K562 (cell line): Measurements from ENCODE around the gene SFMBT2. TPM values are rescaled to one million over a fixed set of nuclear protein-coding genes. Genes with fewer than 3 reads are reported as not detected.
A peak's percentile ranks its signal among the peaks of the same experiment; 100 is the strongest.

ENCODE experiments used
- ATAC-seq: fragments of 200-7000 bp; cut with Tn5 transposase; 3 replicates; pipeline ENCODE4 v1.9.1; 2020; ENCODE audit warnings: moderate library complexity
- BruUV-seq: library from RNA; stranded (reverse); fragments of 400-500 nt; replicated peaks from 2 replicates; lab custom pipeline; 2021; lab: Mats Ljungman, UMichigan
- CTCF ChIA-PET: fragments of 300-600 bp; formaldehyde crosslinking; extraction: SDS; loops from one replicate; lab custom pipeline; 2021; ENCODE audit warnings: low intra/inter-chr PET ratio; lab: Yijun Ruan, JAX
- POLR2A ChIA-PET: fragments of 300-600, 350-650 bp; sonication (Branson Sonifier 250); formaldehyde crosslinking; extraction: SDS; loops from one replicate; lab custom pipeline; 2021; ENCODE audit warnings: antibody characterized with exemption, inconsistent platforms; lab: Yijun Ruan, JAX
- DNase-seq, 4 experiments: peaks; one replicate each; pipeline versions ENCODE4 v3.0.0 to v3.0.0-alpha.2; 2011 to 2018; ENCODE audit warnings: low spot score in 3 of 4, mixed read lengths in 3 of 4; ENCODE audit errors: extremely low read depth in 1 of 4
- FAIRE-seq: peaks from 2 replicates; lab custom pipeline; 2011; peaks lifted over from hg19 to GRCh38; lab: Jason Lieb, UNC
- H2AFZ ChIP-seq: 2 replicates; pipeline ENCODE4 v1.6.0; 2011; ENCODE audit warnings: low read depth, low read length, control low read depth, inconsistent platforms
- H3K27ac ChIP-seq: fragments of 200-600 bp; 3 replicates; pipeline ENCODE4 v1.8.0; 2011; ENCODE audit warnings: low read depth, mild to moderate bottlenecking, control low read depth, inconsistent platforms, low read length, moderate library complexity, mixed read lengths; ENCODE audit errors: extremely low read depth
- H3K27me3 ChIP-seq, 2 experiments: fragments of 300-600 bp in 1 of 2; 2 replicates in 1 of 2; 3 replicates in 1 of 2; pipeline versions ENCODE4 v1.6.0 to v1.8.0; 2011; ENCODE audit warnings: inconsistent platforms in 2 of 2, low read length in 2 of 2, mild to moderate bottlenecking in 1 of 2, mixed read lengths in 1 of 2, moderate library complexity in 1 of 2; ENCODE audit not compliant: control insufficient read depth in 2 of 2, insufficient read depth in 2 of 2
- H3K36me3 ChIP-seq: fragments of 300-600 bp; 3 replicates; pipeline ENCODE4 v1.8.0; 2011; ENCODE audit warnings: mild to moderate bottlenecking, low read length, inconsistent platforms; ENCODE audit not compliant: control insufficient read depth, insufficient read depth
- H3K4me1 ChIP-seq, 2 experiments: fragments of 200-600 bp in 1 of 2; replicated peaks in 1 of 2; 2 replicates in 1 of 2; 3 replicates in 1 of 2; pipeline versions ENCODE4 v1.5.1 to v1.8.0; 2011; ENCODE audit warnings: inconsistent platforms in 2 of 2, low read length in 2 of 2, mild to moderate bottlenecking in 1 of 2, mixed read lengths in 1 of 2, moderate library complexity in 1 of 2; ENCODE audit not compliant: control insufficient read depth in 2 of 2, insufficient read depth in 2 of 2
- H3K4me2 ChIP-seq: 2 replicates; pipeline ENCODE4 v1.6.1; 2011; ENCODE audit warnings: low read length, control low read depth, inconsistent platforms, mixed read lengths; ENCODE audit not compliant: insufficient read depth
- H3K4me3 ChIP-seq: fragments of 200-600 bp; sonication (generic), shearing (Covaris generic); 2 replicates; pipeline ENCODE4 v1.5.1; 2016; ENCODE audit warnings: control low read depth, inconsistent platforms
- H3K79me2 ChIP-seq: fragments of 200-600 bp; 3 replicates; pipeline ENCODE4 v1.8.0; 2011; ENCODE audit warnings: low read length, inconsistent platforms; ENCODE audit not compliant: control insufficient read depth, insufficient read depth
- H3K9ac ChIP-seq, 2 experiments: 2 replicates each; pipeline versions ENCODE4 v1.6.0 to v1.6.1; 2011; ENCODE audit warnings: low read depth in 2 of 2, low read length in 2 of 2, control low read depth in 1 of 2, inconsistent platforms in 1 of 2, mild to moderate bottlenecking in 1 of 2, mixed read lengths in 1 of 2; ENCODE audit not compliant: insufficient read depth in 1 of 2
- H3K9me1 ChIP-seq: one replicate; pipeline ENCODE4 v1.6.0; 2011; ENCODE audit warnings: inconsistent platforms, mild to moderate bottlenecking, low read length, moderate library complexity; ENCODE audit not compliant: control insufficient read depth, insufficient read depth
- H3K9me3 ChIP-seq: replicated peaks from 2 replicates; pipeline ENCODE4 v1.5.1; 2011; ENCODE audit warnings: low read depth, low read length, inconsistent platforms; ENCODE audit not compliant: control insufficient read depth, insufficient read depth
- H4K20me1 ChIP-seq: replicated peaks from 2 replicates; pipeline ENCODE4 v1.6.1; 2011; ENCODE audit warnings: low read length, inconsistent platforms, mixed read lengths; ENCODE audit not compliant: control insufficient read depth, insufficient read depth
- BRD4 ChIP-seq: fragments of 200-600 bp; sonication (generic); IDR thresholded peaks from 2 replicates; pipeline ENCODE4 v1.6.1; 2017; ENCODE audit warnings: inconsistent platforms
- DPF2 ChIP-seq: fragments of 450-650 bp; IDR thresholded peaks from 2 replicates; pipeline ENCODE4 v1.6.1; 2016
- EP400 ChIP-seq: fragments of 450-650 bp; IDR thresholded peaks from 2 replicates; pipeline ENCODE4 v1.6.1; 2017; ENCODE audit warnings: antibody characterized with exemption, mild to moderate bottlenecking, moderate library complexity
- NFE2L1 ChIP-seq: fragments of 450-650 bp; IDR thresholded peaks from 2 replicates; pipeline ENCODE4 v1.6.1; 2016; ENCODE audit warnings: missing genetic modification characterization, low read depth, mild to moderate bottlenecking, missing compliant biosample characterization, moderate library complexity, borderline replicate concordance
- NFRKB ChIP-seq: fragments of 450-650 bp; IDR thresholded peaks from 2 replicates; pipeline ENCODE4 v1.6.1; 2016; ENCODE audit warnings: low read depth
- NR2C2 ChIP-seq, 2 experiments: fragments of 200-800 bp in 1 of 2; sonication (Bioruptor generic) in 1 of 2; sonication (generic) in 1 of 2; formaldehyde crosslinking in 1 of 2; IDR thresholded peaks; 2 replicates each; pipeline versions ENCODE4 v1.6.1 to v1.8.0; 2016 to 2022; ENCODE audit warnings: mild to moderate bottlenecking in 1 of 2, missing compliant biosample characterization in 1 of 2, missing genetic modification characterization in 1 of 2, missing genetic modification reagents in 1 of 2
- RAD51 ChIP-seq: fragments of 450-650 bp; IDR thresholded peaks from 2 replicates; pipeline ENCODE4 v1.7.1; 2016; ENCODE audit warnings: low read depth, mild to moderate bottlenecking, borderline replicate concordance
- SP2 ChIP-seq: IDR thresholded peaks from 2 replicates; pipeline ENCODE4 v1.6.1; 2011; ENCODE audit warnings: mild to moderate bottlenecking, low read depth, low read length, moderate library complexity; ENCODE audit not compliant: poor library complexity, severe bottlenecking; ENCODE audit errors: extremely low read depth
- ZNF354B ChIP-seq: fragments of 250-450 bp; sonication (Bioruptor Pico); IDR thresholded peaks from 2 replicates; pipeline ENCODE4 v1.4.0; 2020
- ZNF644 ChIP-seq: fragments of 200-800 bp; sonication (Bioruptor generic); IDR thresholded peaks from 2 replicates; pipeline ENCODE4 v1.6.1; 2016; ENCODE audit warnings: low read depth, missing genetic modification characterization, missing compliant biosample characterization
- WGBS: fragments of 100-300 bp; shearing (Covaris generic); methylation state at CpG from one replicate; pipeline ENCODE4 v1.1.6; 2016; ENCODE audit warnings: low coverage, mixed read lengths; ENCODE audit not compliant: insufficient coverage; ENCODE audit errors: missing lambda C conversion rate; 5-methylcytosine and 5-hydroxymethylcytosine counted together
- in situ Hi-C: fragments of 300-500 bp; cut with MboI; formaldehyde crosslinking; loops from 4 replicates; pipeline ENCODE4 v1.15.0; 2018; ENCODE audit warnings: inconsistent platforms, mixed read lengths
- intact Hi-C: fragments of 100-400 bp; cut with micrococcal nuclease; formaldehyde crosslinking; loops from 2 replicates; pipeline ENCODE4 v1.14.2; 2022
- polyA plus RNA-seq, 8 experiments: library from polyadenylated mRNA; depleted of rRNA in 4 of 8; stranded (reverse) in 5 of 8; unstranded in 3 of 8; fragments of >200 nt; fragmentation: Nextera tagmentation in 2 of 8; fragmentation: Illumina TruSeq in 1 of 8; extraction: Ambion mirVana in 2 of 8; extraction: Trizol in 1 of 8; gene quantifications; 2 replicates each; pipeline versions ENCODE4 v1.2.1 to v1.2.3, GENCODE V29; 2011 to 2014; ENCODE audit warnings: inconsistent platforms in 1 of 8, missing spikeins in 1 of 8
- total RNA-seq, 7 experiments: library from RNA; depleted of rRNA in 6 of 7; stranded (reverse); fragments of >200 nt in 6 of 7; fragmentation: Illumina TruSeq in 2 of 7; extraction: Trizol in 2 of 7; gene quantifications; 2 replicates each; pipeline versions ENCODE4 v1.2.1 to v1.2.3, GENCODE V29; 2011 to 2021; ENCODE audit warnings: low replicate concordance in 1 of 7
- TF ChIP-seq, protein P1 (sequence below): sonication (generic); formaldehyde crosslinking; IDR thresholded peaks from 2 replicates; pipeline ENCODE4 v1.5.0; 2020; ENCODE audit warnings: missing genetic modification reagents
- TF ChIP-seq, protein P2 (sequence below): sonication (generic); formaldehyde crosslinking; IDR thresholded peaks from 2 replicates; pipeline ENCODE4 v1.8.0; 2022; ENCODE audit warnings: mild to moderate bottlenecking, missing genetic modification reagents
- TF ChIP-seq, protein P3 (sequence below): sonication (generic); IDR thresholded peaks from 2 replicates; pipeline ENCODE4 v1.6.1; 2016
- TF ChIP-seq, protein P4 (sequence below): fragments of 450-650 bp; formaldehyde crosslinking; IDR thresholded peaks from 2 replicates; pipeline ENCODE4 v1.4.0; 2020; ENCODE audit warnings: mild to moderate bottlenecking, mixed read lengths

The SFMBT2 gene
- total and polyA plus RNA-seq, 9 of the 15 experiments (the other 6 are each of a cell fraction or from before 2014, with no cell fraction given), result 1.2 to 13.6 (median 7.6) TPM

DNA sequence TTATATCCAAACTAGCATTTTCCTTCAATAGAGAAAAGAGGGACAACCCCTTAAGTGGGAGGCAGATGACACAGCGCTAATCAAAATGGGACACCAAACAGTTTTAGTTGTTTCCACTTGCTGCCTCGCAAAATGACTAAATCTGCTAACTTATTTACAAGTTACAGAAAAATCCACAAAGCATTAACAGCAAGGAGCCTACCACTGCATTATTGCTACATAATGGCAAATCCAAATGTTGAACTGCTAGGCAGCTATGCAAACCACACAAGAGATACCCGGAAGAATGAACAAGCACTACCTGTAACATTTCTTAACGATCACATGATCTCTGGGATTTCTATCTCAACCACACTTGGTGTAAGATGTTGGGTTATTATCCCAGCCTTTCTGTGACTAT is 96.7 kb downstream of the SFMBT2 start (continued):
- TF ChIP-seq RAD51, result peak; percentile 41; the same call in 1 of the 2 replicates
- TF ChIP-seq, protein P1, sequence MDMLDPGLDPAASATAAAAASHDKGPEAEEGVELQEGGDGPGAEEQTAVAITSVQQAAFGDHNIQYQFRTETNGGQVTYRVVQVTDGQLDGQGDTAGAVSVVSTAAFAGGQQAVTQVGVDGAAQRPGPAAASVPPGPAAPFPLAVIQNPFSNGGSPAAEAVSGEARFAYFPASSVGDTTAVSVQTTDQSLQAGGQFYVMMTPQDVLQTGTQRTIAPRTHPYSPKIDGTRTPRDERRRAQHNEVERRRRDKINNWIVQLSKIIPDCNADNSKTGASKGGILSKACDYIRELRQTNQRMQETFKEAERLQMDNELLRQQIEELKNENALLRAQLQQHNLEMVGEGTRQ (CRISPR knock-in tag), result peak; percentile 33; the same call in 1 of the 2 replicates
- TF ChIP-seq DPF2, result peak; percentile 41; the same call in 1 of the 2 replicates
- TF ChIP-seq NFRKB, result no peak
- peak; percentile 6; the same call in 1 of the 2 replicates for TF ChIP-seq EP400
- no peak for TF ChIP-seq SP2

DNA sequence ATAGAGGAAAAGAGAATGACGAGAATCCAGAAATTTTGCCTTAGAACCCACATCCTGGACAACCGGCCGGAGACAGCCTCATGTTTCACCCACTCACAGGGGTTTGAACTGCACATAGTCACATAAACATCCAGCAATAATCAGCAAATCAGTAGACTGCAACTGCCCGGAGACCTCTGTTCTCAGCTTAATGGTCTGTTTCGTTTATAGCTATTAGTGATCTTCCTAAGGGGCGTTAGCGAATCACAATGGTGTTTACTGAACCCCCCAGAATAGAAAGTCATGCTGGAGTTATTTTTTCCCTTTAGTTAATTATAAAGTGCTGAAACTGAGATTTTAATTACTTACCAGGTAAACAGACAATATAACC is 98.4 kb downstream of the SFMBT2 start:
- ChIA-PET POLR2A (no interaction called here), CTCF (no interaction called here)
- Histone ChIP-seq H3K9me1 (no peaks in the 10 kb centered on the region), H2AFZ (no peak overlapping the region), H3K79me2 (peaks cover 76% of the 10 kb centered on the region), H3K4me2 (no peak overlapping the region), H4K20me1 (no peaks in the 10 kb centered on the region; the same call in 1 of the 2 replicates), H3K9me3 (no peaks in the 10 kb centered on the region), H3K4me3 (no peak overlapping the region), H3K4me1 (peaks cover 3 to 8% of the 10 kb centered on the region in 2 experiments; a peak in 2 of 5 replicates), H3K27me3 (no peaks in the 10 kb centered on the region), H3K27ac (no peak overlapping the region), H3K36me3 (no peaks in the 10 kb centered on the region), H3K9ac (no peak overlapping the region)
- FAIRE-seq (no peak), DNase-seq (no peak), ATAC-seq (no peak)
- intact Hi-C loops (loop anchor here (10.0 kb wide), 1 partner anchor 92 kb away; no protein-coding TSS in a partner anchor), in situ Hi-C loops (no loop called here)
- 73% methylated on average over 7 of the region's 7 CpGs for WGBS
- BruUV-seq, result no TSS peak
- TF ChIP-seq NFE2L1 (tag) (no peak), ZNF354B (CRISPR knock-in tag) (no peak), ZNF644 (tag) (no peak), NR2C2 (CRISPR knock-in tag; IDR thresholded peaks at IDR 0.05) (no peak), NR2C2 (tag; IDR thresholded peaks at IDR 0.05) (no peak), BRD4 (no peak)
- TF ChIP-seq, protein P2, sequence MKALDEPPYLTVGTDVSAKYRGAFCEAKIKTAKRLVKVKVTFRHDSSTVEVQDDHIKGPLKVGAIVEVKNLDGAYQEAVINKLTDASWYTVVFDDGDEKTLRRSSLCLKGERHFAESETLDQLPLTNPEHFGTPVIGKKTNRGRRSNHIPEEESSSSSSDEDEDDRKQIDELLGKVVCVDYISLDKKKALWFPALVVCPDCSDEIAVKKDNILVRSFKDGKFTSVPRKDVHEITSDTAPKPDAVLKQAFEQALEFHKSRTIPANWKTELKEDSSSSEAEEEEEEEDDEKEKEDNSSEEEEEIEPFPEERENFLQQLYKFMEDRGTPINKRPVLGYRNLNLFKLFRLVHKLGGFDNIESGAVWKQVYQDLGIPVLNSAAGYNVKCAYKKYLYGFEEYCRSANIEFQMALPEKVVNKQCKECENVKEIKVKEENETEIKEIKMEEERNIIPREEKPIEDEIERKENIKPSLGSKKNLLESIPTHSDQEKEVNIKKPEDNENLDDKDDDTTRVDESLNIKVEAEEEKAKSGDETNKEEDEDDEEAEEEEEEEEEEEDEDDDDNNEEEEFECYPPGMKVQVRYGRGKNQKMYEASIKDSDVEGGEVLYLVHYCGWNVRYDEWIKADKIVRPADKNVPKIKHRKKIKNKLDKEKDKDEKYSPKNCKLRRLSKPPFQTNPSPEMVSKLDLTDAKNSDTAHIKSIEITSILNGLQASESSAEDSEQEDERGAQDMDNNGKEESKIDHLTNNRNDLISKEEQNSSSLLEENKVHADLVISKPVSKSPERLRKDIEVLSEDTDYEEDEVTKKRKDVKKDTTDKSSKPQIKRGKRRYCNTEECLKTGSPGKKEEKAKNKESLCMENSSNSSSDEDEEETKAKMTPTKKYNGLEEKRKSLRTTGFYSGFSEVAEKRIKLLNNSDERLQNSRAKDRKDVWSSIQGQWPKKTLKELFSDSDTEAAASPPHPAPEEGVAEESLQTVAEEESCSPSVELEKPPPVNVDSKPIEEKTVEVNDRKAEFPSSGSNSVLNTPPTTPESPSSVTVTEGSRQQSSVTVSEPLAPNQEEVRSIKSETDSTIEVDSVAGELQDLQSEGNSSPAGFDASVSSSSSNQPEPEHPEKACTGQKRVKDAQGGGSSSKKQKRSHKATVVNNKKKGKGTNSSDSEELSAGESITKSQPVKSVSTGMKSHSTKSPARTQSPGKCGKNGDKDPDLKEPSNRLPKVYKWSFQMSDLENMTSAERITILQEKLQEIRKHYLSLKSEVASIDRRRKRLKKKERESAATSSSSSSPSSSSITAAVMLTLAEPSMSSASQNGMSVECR, result no peak
- TF ChIP-seq, protein P3, sequence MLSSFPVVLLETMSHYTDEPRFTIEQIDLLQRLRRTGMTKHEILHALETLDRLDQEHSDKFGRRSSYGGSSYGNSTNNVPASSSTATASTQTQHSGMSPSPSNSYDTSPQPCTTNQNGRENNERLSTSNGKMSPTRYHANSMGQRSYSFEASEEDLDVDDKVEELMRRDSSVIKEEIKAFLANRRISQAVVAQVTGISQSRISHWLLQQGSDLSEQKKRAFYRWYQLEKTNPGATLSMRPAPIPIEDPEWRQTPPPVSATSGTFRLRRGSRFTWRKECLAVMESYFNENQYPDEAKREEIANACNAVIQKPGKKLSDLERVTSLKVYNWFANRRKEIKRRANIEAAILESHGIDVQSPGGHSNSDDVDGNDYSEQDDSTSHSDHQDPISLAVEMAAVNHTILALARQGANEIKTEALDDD, result no peak
- TF ChIP-seq, protein P4, sequence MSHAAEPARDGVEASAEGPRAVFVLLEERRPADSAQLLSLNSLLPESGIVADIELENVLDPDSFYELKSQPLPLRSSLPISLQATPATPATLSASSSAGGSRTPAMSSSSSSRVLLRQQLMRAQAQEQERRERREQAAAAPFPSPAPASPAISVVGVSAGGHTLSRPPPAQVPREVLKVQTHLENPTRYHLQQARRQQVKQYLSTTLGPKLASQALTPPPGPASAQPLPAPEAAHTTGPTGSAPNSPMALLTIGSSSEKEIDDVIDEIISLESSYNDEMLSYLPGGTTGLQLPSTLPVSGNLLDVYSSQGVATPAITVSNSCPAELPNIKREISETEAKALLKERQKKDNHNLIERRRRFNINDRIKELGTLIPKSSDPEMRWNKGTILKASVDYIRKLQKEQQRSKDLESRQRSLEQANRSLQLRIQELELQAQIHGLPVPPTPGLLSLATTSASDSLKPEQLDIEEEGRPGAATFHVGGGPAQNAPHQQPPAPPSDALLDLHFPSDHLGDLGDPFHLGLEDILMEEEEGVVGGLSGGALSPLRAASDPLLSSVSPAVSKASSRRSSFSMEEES (CRISPR knock-in tag), result no peak
